Esophagus muscularis mucosa (tissue), 4 donors: ENCODE data around the gene NHP2. TPM values are rescaled to one million over a fixed set of nuclear protein-coding genes. Genes with fewer than 3 reads are reported as not detected.
"Not testable (repeated sequence)": the region's sequence is repeated elsewhere in the genome, so short reads cannot be mapped to it uniquely, and the experiment has no call there.

Experiments used
- DNase-seq: peaks from one replicate; pipeline ENCODE4 v3.0.0-alpha.2; 2017; ENCODE audit errors: extremely low spot score
- H3K27ac ChIP-seq, 4 donors: fragments of 200-600 bp; sonication (generic); replicated peaks in 1 of 4; 1 replicate in 3 of 4; 2 replicates in 1 of 4; pipeline ENCODE4 v1.5.1; 2016 to 2019; ENCODE audit warnings: mild to moderate bottlenecking in 1 of 4
- H3K27me3 ChIP-seq, 4 donors: fragments of 200-600 bp; sonication (generic); one replicate each; pipeline versions ENCODE4 v1.5.1 to v1.6.0; 2016 to 2019
- H3K36me3 ChIP-seq, 4 donors: fragments of 200-600 bp; sonication (generic); one replicate each; pipeline ENCODE4 v1.5.1; 2016 to 2019
- H3K4me1 ChIP-seq, 4 donors: fragments of 200-600 bp; sonication (generic); one replicate each; pipeline ENCODE4 v1.5.1; 2016 to 2019
- H3K4me3 ChIP-seq, 4 donors: fragments of 200-600 bp; sonication (generic); 1 replicate in 2 of 4; 2 replicates in 2 of 4; pipeline ENCODE4 v1.5.1; 2016 to 2019; ENCODE audit warnings: mild to moderate bottlenecking in 4 of 4, moderate library complexity in 1 of 4
- H3K9me3 ChIP-seq, 4 donors: fragments of 200-600 bp; sonication (generic); 1 replicate in 3 of 4; 2 replicates in 1 of 4; pipeline ENCODE4 v1.5.1; 2016 to 2019
- EP300 ChIP-seq: sonication (generic); formaldehyde crosslinking; IDR thresholded peaks from one replicate; pipeline ENCODE4 v1.6.1; 2017; ENCODE audit warnings: antibody characterized with exemption
- POLR2A ChIP-seq: fragments of 450-650 bp; IDR thresholded peaks from one replicate; pipeline ENCODE4 v1.6.1; 2017; ENCODE audit warnings: antibody characterized with exemption, moderate library complexity, mild to moderate bottlenecking, low read depth
- POLR2AphosphoS5 ChIP-seq, 2 donors: sonication (generic); formaldehyde crosslinking; IDR thresholded peaks; one replicate each; pipeline ENCODE4 v1.6.1; 2017; ENCODE audit warnings: antibody characterized with exemption in 2 of 2
- WGBS: methylation state at CpG from one replicate; pipeline ENCODE4 v1.1.5; 2018; 5-methylcytosine and 5-hydroxymethylcytosine counted together
- intact Hi-C: fragments of 100-400 bp; cut with DNase I; formaldehyde crosslinking; loops from one replicate; pipeline ENCODE4 v1.15.1; 2023
- total RNA-seq, 4 donors: library from RNA; depleted of rRNA; stranded (reverse); fragments of >200 nt; gene quantifications; one replicate each; pipeline versions ENCODE4 v1.1.0 to v1.2.1, GENCODE V29; 2016
- TF ChIP-seq, protein P1 (sequence below), 3 experiments: fragments of 200-600 bp in 2 of 3; fragments of 450-650 bp in 1 of 3; sonication (generic) in 2 of 3; IDR thresholded peaks; one replicate each; pipeline ENCODE4 v1.5.1; 2017 to 2019; ENCODE audit warnings: antibody characterized with exemption in 3 of 3, mild to moderate bottlenecking in 2 of 3, moderate library complexity in 1 of 3

The NHP2 gene
- total RNA-seq, 4 donors from 2014 or later: 109 to 215 (median 162) TPM

DNA sequence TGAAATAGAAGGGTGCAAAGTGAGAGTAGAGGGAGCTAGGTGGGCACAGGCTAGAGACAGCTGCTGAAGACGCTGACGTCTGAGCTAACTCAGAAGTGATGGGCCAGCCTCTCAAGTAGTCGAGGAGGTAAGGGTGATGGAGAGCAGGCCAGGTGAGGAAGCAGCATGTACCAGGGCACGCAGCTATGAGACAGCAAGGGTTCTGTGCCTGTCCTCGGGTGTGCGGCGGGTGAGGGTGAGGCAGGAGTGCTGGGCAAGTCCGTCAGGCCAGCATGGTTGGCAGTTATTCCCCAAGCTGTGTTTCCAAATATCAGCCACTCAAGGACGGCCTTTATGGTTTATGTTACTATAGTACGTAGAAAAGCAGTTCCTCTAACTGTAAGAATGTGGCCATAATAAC, 16.7 kb downstream of the NHP2 start:
- TF ChIP-seq POLR2AphosphoS5 (IDR thresholded peaks at IDR 0.05): no peak
- TF ChIP-seq, protein P1, sequence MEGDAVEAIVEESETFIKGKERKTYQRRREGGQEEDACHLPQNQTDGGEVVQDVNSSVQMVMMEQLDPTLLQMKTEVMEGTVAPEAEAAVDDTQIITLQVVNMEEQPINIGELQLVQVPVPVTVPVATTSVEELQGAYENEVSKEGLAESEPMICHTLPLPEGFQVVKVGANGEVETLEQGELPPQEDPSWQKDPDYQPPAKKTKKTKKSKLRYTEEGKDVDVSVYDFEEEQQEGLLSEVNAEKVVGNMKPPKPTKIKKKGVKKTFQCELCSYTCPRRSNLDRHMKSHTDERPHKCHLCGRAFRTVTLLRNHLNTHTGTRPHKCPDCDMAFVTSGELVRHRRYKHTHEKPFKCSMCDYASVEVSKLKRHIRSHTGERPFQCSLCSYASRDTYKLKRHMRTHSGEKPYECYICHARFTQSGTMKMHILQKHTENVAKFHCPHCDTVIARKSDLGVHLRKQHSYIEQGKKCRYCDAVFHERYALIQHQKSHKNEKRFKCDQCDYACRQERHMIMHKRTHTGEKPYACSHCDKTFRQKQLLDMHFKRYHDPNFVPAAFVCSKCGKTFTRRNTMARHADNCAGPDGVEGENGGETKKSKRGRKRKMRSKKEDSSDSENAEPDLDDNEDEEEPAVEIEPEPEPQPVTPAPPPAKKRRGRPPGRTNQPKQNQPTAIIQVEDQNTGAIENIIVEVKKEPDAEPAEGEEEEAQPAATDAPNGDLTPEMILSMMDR (IDR thresholded peaks at IDR 0.05): no peak
- TF ChIP-seq POLR2A: no peak
- no peak for TF ChIP-seq EP300
- Histone ChIP-seq H3K27me3 (no peaks in the 10 kb centered on the region), H3K9me3 (no peaks in the 10 kb centered on the region), H3K4me3 (no peak overlapping the region), H3K36me3 (peaks cover 23 to 83% (median 65%) of the 10 kb centered on the region in 4 donors), H3K27ac (no peak overlapping the region), H3K4me1 (peaks cover 3 to 5% (median 5%) of the 10 kb centered on the region in 4 donors)
- 81% methylated on average over 10 of the region's 10 CpGs for WGBS
- DNase-seq: no peak
- intact Hi-C loops: no loop called here

DNA sequence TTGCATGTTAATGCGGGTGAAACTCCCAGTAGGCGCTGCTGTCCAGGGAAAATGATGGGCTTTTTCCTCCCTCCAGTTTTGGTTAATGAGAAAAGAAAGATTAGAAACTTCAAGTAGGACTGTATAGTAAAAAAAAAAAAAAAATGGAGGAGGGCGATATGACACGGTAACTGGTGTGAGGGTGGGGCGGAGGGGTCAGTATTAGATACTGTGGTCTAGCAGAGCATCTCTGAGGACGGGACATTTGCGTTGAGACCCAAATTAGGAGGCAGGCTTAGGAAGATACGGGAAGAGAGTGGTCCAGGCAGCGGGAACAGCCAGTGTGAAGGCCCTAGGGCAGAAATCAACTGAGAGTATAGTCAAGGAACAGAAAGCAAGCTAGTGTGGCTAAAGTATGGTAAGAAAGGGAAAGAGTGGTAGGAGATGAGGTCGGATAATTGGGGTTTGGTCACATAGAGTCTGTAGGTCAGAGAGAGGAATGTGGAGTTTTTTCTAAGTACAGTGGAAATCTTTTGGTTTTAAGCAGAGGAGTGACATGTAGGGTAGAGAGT, 22.2 kb downstream of the NHP2 start:
- WGBS: 24% methylated on average over 10 of the region's 10 CpGs
- no peaks in the 10 kb centered on the region for H3K9me3 ChIP-seq
- H3K36me3 ChIP-seq: peaks cover 10 to 34% (median 26%) of the 10 kb centered on the region in 4 donors
- peak overlapping the region; percentile 75 to 88 (median 82) for H3K4me3 ChIP-seq
- DNase-seq: no peak
- TF ChIP-seq POLR2A (no peak), POLR2AphosphoS5 (IDR thresholded peaks at IDR 0.05) (no peak), EP300 (no peak)
- TF ChIP-seq, protein P1 (IDR thresholded peaks at IDR 0.05): no peak
- intact Hi-C loops: no loop called here
- H3K4me1 ChIP-seq: peaks cover 17 to 20% (median 18%) of the 10 kb centered on the region in 4 donors
- H3K27me3 ChIP-seq: no peaks in the 10 kb centered on the region
- H3K27ac ChIP-seq: peak overlapping the region; percentile 94 to 99 (median 95)

DNA sequence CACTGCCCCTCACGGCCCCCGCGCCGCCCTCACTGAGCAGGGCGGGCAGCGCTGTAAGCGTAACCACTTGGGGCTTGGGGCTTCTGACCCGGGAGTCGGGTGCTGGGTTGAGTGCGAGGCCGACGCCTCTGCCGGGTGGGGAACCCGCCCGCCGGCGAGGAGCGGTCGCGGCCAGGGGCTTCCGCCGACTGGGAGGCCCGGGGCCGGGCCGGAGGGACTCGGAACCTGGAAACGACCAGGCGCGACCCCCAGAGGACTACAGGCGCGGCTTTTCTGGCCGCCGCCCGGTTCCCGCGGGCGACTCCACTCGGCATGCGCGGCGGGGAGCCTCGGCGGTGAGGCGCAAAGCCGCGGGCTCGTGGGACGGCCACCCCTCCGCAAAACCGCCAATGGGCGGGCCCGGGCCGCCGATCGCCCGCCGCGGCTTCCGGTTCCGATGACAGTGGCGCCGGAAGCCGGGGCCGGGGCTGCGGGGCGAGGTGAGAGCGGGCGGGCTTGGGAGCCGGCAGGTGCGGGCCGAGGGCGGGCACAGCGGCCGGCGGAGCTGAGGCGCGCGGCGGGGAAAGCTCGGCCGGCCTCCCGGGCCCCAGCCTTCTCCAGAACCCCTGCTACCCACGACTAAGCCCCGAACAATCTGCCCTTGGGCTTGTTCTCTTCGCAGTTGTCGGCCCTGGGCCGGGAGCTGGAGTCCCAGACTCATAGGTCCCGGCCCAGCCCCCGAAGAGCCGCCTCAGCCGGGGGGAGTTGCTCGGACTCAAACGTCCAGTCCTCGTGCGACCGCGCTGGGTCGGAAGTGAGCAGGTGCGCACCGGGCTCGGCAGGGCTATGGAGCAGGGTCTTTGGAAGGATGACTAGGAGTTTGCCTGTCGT, 22.9 kb downstream of the NHP2 start, which contains the start of gene RMND5B:
Gene RMND5B (plus strand): TSS at position 439 of the 870 bp plus-strand sequence. CDS start 7,106 bp downstream, outside the sequence.
- WGBS: 0% methylated on average over 17 of the region's 102 CpGs
- H3K27ac ChIP-seq: peak within 1 kb of the TSS; percentile 94 to 99 (median 95)
- H3K9me3 ChIP-seq: no peaks in the 10 kb centered on the region
- H3K4me3 ChIP-seq: peak within 1 kb of the TSS; percentile 75 to 88 (median 82)
- H3K27me3 ChIP-seq: no peaks in the 10 kb centered on the region
- TF ChIP-seq EP300: no peak
- peak; percentile 28 for TF ChIP-seq POLR2A
- TF ChIP-seq, protein P1 (IDR thresholded peaks at IDR 0.05): no peak
- TF ChIP-seq POLR2AphosphoS5 (IDR thresholded peaks at IDR 0.05): peak; percentile 70 to 87
- peaks cover 10 to 27% (median 19%) of the 10 kb centered on the region in 4 donors for H3K36me3 ChIP-seq
- peaks cover 17 to 20% (median 19%) of the 10 kb centered on the region in 4 donors for H3K4me1 ChIP-seq
- intact Hi-C loops: no loop called here
- no peak for DNase-seq

DNA sequence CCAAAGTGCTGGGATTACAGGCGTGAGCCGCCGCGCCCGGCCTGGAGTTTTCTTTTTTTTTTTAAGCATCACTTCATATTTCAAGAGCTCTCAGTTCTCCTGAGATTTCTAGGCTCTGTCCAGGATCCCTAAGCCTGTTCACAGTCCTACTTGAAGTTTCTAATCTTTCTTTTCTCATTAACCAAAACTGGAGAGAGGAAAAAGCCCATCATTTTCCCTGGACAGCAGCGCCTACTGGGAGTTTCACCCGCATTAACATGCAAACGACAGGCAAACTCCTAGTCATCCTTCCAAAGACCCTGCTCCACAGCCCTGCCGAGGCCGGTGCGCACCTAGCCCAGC, 23.5 kb downstream of the NHP2 start:
- Histone ChIP-seq H3K36me3 (peaks cover 10 to 21% (median 14%) of the 10 kb centered on the region in 4 donors), H3K27ac (peak overlapping the region; percentile 94 to 99 (median 95)), H3K4me3 (peak overlapping the region; percentile 75 to 88 (median 82)), H3K4me1 (peaks cover 17 to 24% (median 20%) of the 10 kb centered on the region in 4 donors)
- intact Hi-C loops, H3K27me3 ChIP-seq, H3K9me3 ChIP-seq, DNase-seq: not testable (repeated sequence)
- WGBS: 11% methylated on average over 11 of the region's 11 CpGs

DNA sequence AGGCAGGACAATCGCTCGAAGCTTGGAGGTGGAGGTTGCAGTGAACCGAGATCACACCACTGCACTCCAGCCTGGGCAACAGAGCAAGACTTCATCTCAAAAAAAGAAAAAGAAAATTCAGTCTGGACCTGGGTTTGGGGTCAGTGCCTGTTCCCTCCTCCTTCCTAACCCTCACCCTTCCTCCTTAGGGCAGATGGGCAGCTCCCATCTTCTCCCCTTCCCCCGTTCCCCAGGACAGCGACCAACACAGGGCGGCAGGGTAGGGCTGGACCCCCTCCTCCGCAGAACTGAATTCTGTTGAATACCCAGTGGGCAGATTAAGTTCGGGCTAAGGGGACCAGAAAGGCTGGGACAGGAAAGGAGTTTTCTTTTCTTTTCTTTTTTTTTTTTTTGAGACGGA, 24.4 kb downstream of the NHP2 start:
- Histone ChIP-seq H3K9me3 (no peaks in the 10 kb centered on the region), H3K36me3 (peaks cover 7 to 13% (median 10%) of the 10 kb centered on the region in 4 donors), H3K27ac (no peak overlapping the region), H3K27me3 (no peaks in the 10 kb centered on the region), H3K4me1 (peaks cover 20 to 33% (median 20%) of the 10 kb centered on the region in 4 donors), H3K4me3 (no peak overlapping the region)
- TF ChIP-seq EP300: no peak
- TF ChIP-seq POLR2AphosphoS5 (IDR thresholded peaks at IDR 0.05): no peak
- TF ChIP-seq POLR2A: no peak
- TF ChIP-seq, protein P1 (IDR thresholded peaks at IDR 0.05): no peak
- no peak for DNase-seq
- WGBS: 89% methylated on average over 9 of the region's 9 CpGs
- intact Hi-C loops: no loop called here

DNA sequence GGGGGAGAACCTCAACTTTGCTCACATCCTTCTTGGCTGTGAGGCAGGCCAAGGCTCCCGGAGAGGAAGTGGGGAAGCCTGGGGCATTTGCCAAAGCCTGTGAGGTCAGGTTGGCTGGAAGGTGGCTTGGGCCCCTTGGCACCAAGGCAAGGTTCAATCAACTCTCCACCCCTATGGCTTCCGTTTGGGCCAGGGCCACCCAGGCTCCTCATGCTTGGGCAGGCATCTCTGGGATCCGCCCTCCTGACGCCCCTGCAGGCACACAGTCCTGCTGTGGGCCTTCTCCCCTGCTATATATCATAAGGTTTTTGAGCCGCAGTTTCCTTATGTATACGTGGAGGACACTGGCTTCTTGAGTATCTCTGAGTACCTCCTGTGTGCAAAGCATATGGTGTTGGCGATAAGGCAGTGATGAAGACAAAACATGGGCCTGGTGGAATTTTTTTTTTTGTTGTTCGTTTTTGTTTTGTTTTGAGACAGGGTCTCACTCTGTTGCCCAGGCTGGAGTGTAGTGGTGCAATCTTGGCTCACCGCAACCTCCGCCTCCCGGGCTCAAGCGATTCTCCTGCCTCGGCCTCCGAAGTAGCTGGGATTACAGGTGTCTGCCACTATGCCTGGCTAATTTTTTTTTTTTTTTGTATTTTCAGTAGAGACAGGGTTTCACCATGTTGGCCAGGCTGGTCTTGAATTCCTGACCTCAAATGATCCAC, 26.2 kb downstream of the NHP2 start:
- WGBS: 76% methylated on average over 14 of the region's 14 CpGs
- H3K9me3 ChIP-seq, H3K27ac ChIP-seq, H3K36me3 ChIP-seq, intact Hi-C loops, H3K4me3 ChIP-seq, H3K27me3 ChIP-seq, DNase-seq: not testable (repeated sequence)
- peaks cover 20 to 51% (median 36%) of the 10 kb centered on the region in 4 donors for H3K4me1 ChIP-seq
